ENCODE results near the gene ZIC2. TPM values are rescaled to one million over a fixed set of nuclear protein-coding genes. Genes with fewer than 3 reads are reported as not detected.

ZIC2 gene
- total RNA-seq, 1 experiment from 2014 or later = 44.4 TPM

DNA sequence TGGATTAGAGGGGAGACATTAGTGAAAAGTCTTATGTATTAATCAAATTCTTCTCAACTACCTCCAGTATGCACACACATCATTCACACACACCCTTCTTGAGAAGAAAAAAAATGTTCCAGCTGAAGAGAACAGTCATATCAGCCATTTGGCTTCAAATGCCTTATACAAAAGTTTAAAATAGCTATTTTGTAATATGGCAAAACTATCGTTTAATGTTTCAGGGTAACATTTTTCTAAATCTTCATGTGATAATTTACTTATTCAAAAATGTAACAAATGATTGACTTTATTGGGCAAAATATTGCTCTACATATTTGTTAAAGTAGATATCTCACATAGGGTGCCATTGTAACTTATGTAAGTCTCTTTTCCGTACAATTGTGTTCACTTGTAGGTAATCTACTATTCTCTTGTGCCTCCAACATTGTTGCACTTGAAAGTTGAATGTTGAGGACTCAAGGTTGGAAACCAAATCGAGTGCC, 13.6 kb downstream of the ZIC2 start:
- Histone ChIP-seq H3K4me2 (ENCODE audit: low read length) (no peak overlapping the region), H3K27me3 (ENCODE audit: insufficient read depth, low read length) (peaks cover 39% of the 10 kb centered on the region), H3K27ac (ENCODE audit: low read depth, low read length) (no peak overlapping the region), H3K9ac (ENCODE audit: low read length) (no peak overlapping the region), H3K4me1 (ENCODE audit: control insufficient read depth in 1 of 2, insufficient read depth in 2 of 2, low read length in 2 of 2) (no peaks in the 10 kb centered on the region; a peak in 1 of 4 replicates), H3K9me2 (ENCODE audit: insufficient read depth) (no peaks in the 10 kb centered on the region), H3K36me3 (ENCODE audit: control insufficient read depth in 1 of 2, insufficient read depth in 2 of 2, low read length in 2 of 2) (no peaks in the 10 kb centered on the region), H3K9me3 (ENCODE audit: control insufficient read depth in 1 of 2, insufficient read depth in 1 of 2, low read depth in 1 of 2, low read length in 2 of 2) (no peaks in the 10 kb centered on the region), H4K20me1 (ENCODE audit: insufficient read depth) (no peaks in the 10 kb centered on the region; the same call in 1 of the 2 replicates), H3K79me2 (ENCODE audit: insufficient read depth, low read length) (no peaks in the 10 kb centered on the region), H3K4me3 (replicated peaks in 1 of 2; ENCODE audit: low read depth in 1 of 2, low read length in 2 of 2) (no peak overlapping the region), H2AFZ (ENCODE audit: low read depth, low read length, poor library complexity, severe bottlenecking) (no peak overlapping the region)
- ATAC-seq (no peak), DNase-seq (ENCODE audit: low read depth, low spot score) (no peak)
- RAD21 ChIA-PET (ENCODE audit: low non-redundant PET in 1 of 2, low total read pairs in 2 of 2, uncharacterized antibody in 2 of 2, unreplicated experiment in 2 of 2) = no interaction called here
- no TSS peak for BruUV-seq (replicated peaks)
- TF ChIP-seq YY1 (IDR thresholded peaks at IDR 0.05; ENCODE audit: extremely low read depth, insufficient replicate concordance, low read depth, low read length) (no peak), FOSL1 (IDR thresholded peaks at IDR 0.05; ENCODE audit: low read depth) (no peak), EZH2 (IDR thresholded peaks at IDR 0.05) (0 out of 2 replicates have a peak, but pooled peaks have one; percentile 45)
- POLR2A ChIA-PET = no interaction called here
- intact Hi-C loops (cut with micrococcal nuclease) = no loop called here
- CTCF ChIA-PET = no interaction called here

DNA sequence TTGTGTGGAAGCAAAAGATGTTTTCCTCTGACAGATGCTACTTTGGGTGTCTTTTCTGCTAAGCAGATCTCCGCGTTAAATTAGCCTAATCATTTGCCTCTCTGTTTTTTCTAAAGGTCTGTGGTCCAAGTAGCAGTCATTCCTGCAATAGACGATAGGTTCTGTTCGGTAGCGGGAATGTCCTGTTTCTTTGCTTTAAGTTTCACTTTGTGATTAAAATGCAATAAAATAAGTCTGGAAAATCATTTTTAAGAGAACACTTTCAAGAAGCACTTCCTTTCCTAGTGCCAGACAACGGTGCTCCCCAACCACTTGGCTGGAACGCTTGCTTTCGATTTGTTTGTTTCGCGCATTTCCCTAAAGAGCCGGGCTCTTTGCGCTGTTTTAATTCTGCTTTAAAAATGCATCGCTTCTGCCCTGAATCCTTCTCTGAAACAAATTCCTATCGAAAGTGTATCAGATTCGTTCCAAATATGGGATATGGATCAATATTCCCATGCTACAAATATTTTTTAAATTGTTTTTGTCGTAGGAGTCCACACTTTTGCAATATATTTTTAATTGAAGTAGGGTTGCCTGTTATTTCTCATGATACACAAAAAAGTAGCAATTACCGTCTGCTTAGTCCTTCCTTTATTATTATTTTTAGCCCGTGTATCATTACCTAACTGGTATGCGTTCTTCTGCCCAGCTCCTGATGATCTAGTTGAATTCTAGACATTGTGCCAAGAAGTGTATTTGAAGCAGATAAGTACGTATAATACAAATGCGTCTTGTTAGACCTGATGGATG, 14.2 kb downstream of the ZIC2 start:
- H3K4me1 ChIP-seq (ENCODE audit: control insufficient read depth in 1 of 2, insufficient read depth in 2 of 2, low read length in 2 of 2) = no peaks in the 10 kb centered on the region; a peak in 1 of 4 replicates
- RAD21 ChIA-PET (ENCODE audit: low non-redundant PET in 1 of 2, low total read pairs in 2 of 2, uncharacterized antibody in 2 of 2, unreplicated experiment in 2 of 2) = no interaction called here
- POLR2A ChIA-PET = no interaction called here
- H3K9me3 ChIP-seq (ENCODE audit: control insufficient read depth in 1 of 2, insufficient read depth in 1 of 2, low read depth in 1 of 2, low read length in 2 of 2) = no peaks in the 10 kb centered on the region
- H3K4me3 ChIP-seq (replicated peaks in 1 of 2; ENCODE audit: low read depth in 1 of 2, low read length in 2 of 2) = no peak overlapping the region
- no peak overlapping the region for H3K9ac ChIP-seq (ENCODE audit: low read length)
- DNase-seq (ENCODE audit: low read depth, low spot score) = no peak
- H3K9me2 ChIP-seq (ENCODE audit: insufficient read depth) = no peaks in the 10 kb centered on the region
- no peaks in the 10 kb centered on the region; the same call in 1 of the 2 replicates for H4K20me1 ChIP-seq (ENCODE audit: insufficient read depth)
- no peak overlapping the region for H3K27ac ChIP-seq (ENCODE audit: low read depth, low read length)
- peaks cover 39% of the 10 kb centered on the region for H3K27me3 ChIP-seq (ENCODE audit: insufficient read depth, low read length)
- no peak overlapping the region for H3K4me2 ChIP-seq (ENCODE audit: low read length)
- H2AFZ ChIP-seq (ENCODE audit: low read depth, low read length, poor library complexity, severe bottlenecking) = no peak overlapping the region
- CTCF ChIA-PET = no interaction called here
- no peak for ATAC-seq
- no peaks in the 10 kb centered on the region for H3K79me2 ChIP-seq (ENCODE audit: insufficient read depth, low read length)
- no peaks in the 10 kb centered on the region for H3K36me3 ChIP-seq (ENCODE audit: control insufficient read depth in 1 of 2, insufficient read depth in 2 of 2, low read length in 2 of 2)
- intact Hi-C loops (cut with micrococcal nuclease) = no loop called here
- BruUV-seq (replicated peaks) = no TSS peak
- TF ChIP-seq, protein P1, sequence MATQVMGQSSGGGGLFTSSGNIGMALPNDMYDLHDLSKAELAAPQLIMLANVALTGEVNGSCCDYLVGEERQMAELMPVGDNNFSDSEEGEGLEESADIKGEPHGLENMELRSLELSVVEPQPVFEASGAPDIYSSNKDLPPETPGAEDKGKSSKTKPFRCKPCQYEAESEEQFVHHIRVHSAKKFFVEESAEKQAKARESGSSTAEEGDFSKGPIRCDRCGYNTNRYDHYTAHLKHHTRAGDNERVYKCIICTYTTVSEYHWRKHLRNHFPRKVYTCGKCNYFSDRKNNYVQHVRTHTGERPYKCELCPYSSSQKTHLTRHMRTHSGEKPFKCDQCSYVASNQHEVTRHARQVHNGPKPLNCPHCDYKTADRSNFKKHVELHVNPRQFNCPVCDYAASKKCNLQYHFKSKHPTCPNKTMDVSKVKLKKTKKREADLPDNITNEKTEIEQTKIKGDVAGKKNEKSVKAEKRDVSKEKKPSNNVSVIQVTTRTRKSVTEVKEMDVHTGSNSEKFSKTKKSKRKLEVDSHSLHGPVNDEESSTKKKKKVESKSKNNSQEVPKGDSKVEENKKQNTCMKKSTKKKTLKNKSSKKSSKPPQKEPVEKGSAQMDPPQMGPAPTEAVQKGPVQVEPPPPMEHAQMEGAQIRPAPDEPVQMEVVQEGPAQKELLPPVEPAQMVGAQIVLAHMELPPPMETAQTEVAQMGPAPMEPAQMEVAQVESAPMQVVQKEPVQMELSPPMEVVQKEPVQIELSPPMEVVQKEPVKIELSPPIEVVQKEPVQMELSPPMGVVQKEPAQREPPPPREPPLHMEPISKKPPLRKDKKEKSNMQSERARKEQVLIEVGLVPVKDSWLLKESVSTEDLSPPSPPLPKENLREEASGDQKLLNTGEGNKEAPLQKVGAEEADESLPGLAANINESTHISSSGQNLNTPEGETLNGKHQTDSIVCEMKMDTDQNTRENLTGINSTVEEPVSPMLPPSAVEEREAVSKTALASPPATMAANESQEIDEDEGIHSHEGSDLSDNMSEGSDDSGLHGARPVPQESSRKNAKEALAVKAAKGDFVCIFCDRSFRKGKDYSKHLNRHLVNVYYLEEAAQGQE (IDR thresholded peaks at IDR 0.05; ENCODE audit: low read depth) = no peak
- TF ChIP-seq JUND (IDR thresholded peaks at IDR 0.05) (no peak), CBX3 (IDR thresholded peaks at IDR 0.05; ENCODE audit: low read depth) (no peak), ZFX (IDR thresholded peaks at IDR 0.05) (no peak), SP1 (IDR thresholded peaks at IDR 0.05; ENCODE audit: low read depth) (no peak), ELF1 (IDR thresholded peaks at IDR 0.05; ENCODE audit: borderline replicate concordance, low read depth) (no peak), POLR2A (IDR thresholded peaks at IDR 0.05; ENCODE audit: borderline replicate concordance, extremely low read depth, insufficient read depth, insufficient read length) (no peak), FOSL1 (IDR thresholded peaks at IDR 0.05; ENCODE audit: low read depth) (no peak), RAD21 (IDR thresholded peaks at IDR 0.05; ENCODE audit: low read depth) (no peak), SIN3A (IDR thresholded peaks at IDR 0.05; ENCODE audit: low read depth) (no peak)
- TF ChIP-seq, protein P2, sequence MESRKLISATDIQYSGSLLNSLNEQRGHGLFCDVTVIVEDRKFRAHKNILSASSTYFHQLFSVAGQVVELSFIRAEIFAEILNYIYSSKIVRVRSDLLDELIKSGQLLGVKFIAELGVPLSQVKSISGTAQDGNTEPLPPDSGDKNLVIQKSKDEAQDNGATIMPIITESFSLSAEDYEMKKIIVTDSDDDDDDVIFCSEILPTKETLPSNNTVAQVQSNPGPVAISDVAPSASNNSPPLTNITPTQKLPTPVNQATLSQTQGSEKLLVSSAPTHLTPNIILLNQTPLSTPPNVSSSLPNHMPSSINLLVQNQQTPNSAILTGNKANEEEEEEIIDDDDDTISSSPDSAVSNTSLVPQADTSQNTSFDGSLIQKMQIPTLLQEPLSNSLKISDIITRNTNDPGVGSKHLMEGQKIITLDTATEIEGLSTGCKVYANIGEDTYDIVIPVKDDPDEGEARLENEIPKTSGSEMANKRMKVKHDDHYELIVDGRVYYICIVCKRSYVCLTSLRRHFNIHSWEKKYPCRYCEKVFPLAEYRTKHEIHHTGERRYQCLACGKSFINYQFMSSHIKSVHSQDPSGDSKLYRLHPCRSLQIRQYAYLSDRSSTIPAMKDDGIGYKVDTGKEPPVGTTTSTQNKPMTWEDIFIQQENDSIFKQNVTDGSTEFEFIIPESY (IDR thresholded peaks at IDR 0.05; ENCODE audit: extremely low read depth, insufficient replicate concordance, low read length) = no peak

Data from HCT116 (cell line).